Measurements from ENCODE around the gene NT5C3B. TPM values are rescaled to one million over a fixed set of nuclear protein-coding genes. Genes with fewer than 3 reads are reported as not detected.

Gene NT5C3B
- polyA plus RNA-seq, 1 of the 3 experiments (the other 2 are of a cell fraction): 87.4 TPM

GRCh38 chr17:41792845-41793783 is 42.9 kb downstream of the NT5C3B start:
- 48% methylated on average over 20 of the region's 22 CpGs for WGBS (ENCODE audit: low lambda C conversion rate)
- Histone ChIP-seq H3K9me3 (no peaks in the 10 kb centered on the region), H3K4me1 (ENCODE audit: control insufficient read depth in 1 of 2, insufficient read depth in 2 of 2, low read depth in 1 of 2, low read length in 1 of 2) (peaks cover 11 to 12% of the 10 kb centered on the region in 2 experiments; a peak in 3 of 4 replicates), H3K4me3 (ENCODE audit: low read depth in 2 of 2, low read length in 1 of 2) (no peak overlapping the region), H2AFZ (ENCODE audit: low read depth) (peak overlapping the region; percentile 85), H3F3A (replicated peaks; ENCODE audit: insufficient read depth) (no peaks in the 10 kb centered on the region), H3K9ac (no peak overlapping the region), H3K27me3 (ENCODE audit: insufficient read depth) (no peaks in the 10 kb centered on the region), H3K27ac (ENCODE audit: low read depth in 2 of 2, low read length in 1 of 2) (no peak overlapping the region), H3K4me2 (peak overlapping the region; percentile 37), H3K9me2 (no peaks in the 10 kb centered on the region), H3K36me3 (replicated peaks in 1 of 2; ENCODE audit: control insufficient read depth in 1 of 2, insufficient read depth in 2 of 2, low read length in 1 of 2) (no peaks in the 10 kb centered on the region), H3K79me2 (ENCODE audit: insufficient read depth) (no peaks in the 10 kb centered on the region), H4K20me1 (ENCODE audit: insufficient read depth) (no peaks in the 10 kb centered on the region)
- TF ChIP-seq USF2 (IDR thresholded peaks at IDR 0.05; ENCODE audit: borderline replicate concordance, low read depth, low read length) (no peak), MXI1 (IDR thresholded peaks at IDR 0.05; ENCODE audit: low read depth, low read length) (no peak), RXRA (IDR thresholded peaks at IDR 0.05; ENCODE audit: borderline replicate concordance, low read depth) (no peak)
- peak; percentile 19 for DNase-seq
- POLR2A ChIA-PET: no interaction called here
- CTCF ChIA-PET: interaction anchor here (1.0 to 20.2 kb wide), 4 partner anchors 9 to 56 kb away, joined by 3 to 405 read pairs (median 10); partner anchors contain the start of genes HAP1 and P3H4

DNA sequence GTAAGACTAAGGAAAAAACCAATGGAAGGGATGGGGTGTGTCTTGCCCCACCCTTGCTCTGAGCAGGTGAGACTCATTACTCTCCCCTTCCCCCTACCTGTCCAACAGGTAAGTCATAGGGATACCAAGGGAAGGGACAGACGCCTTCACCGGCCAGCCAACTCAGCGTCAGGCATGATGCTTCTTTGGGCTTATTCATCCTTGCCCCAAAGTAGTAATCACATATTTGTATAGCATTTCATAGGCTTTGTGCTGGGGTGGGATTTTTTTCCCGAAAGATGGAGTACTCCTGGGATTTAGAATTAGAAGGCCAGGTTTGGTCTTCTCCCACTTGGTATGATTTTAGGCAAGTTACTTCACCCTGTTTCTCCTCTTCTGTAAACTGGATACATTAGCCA is 49.0 kb downstream of the NT5C3B start:
- Histone ChIP-seq H3K4me3 (ENCODE audit: low read depth in 2 of 2, low read length in 1 of 2) (no peak overlapping the region; a peak in 1 of 4 replicates), H3K36me3 (replicated peaks in 1 of 2; ENCODE audit: control insufficient read depth in 1 of 2, insufficient read depth in 2 of 2, low read length in 1 of 2) (no peaks in the 10 kb centered on the region), H3K79me2 (ENCODE audit: insufficient read depth) (no peaks in the 10 kb centered on the region), H2AFZ (ENCODE audit: low read depth) (no peak overlapping the region), H3K9me2 (no peaks in the 10 kb centered on the region), H3K4me2 (peak overlapping the region; percentile 25; the same call in 1 of the 2 replicates), H3K9me3 (no peaks in the 10 kb centered on the region), H3K27ac (ENCODE audit: low read depth in 2 of 2, low read length in 1 of 2) (no peak overlapping the region), H3K27me3 (ENCODE audit: insufficient read depth) (no peaks in the 10 kb centered on the region), H3K4me1 (ENCODE audit: control insufficient read depth in 1 of 2, insufficient read depth in 2 of 2, low read depth in 1 of 2, low read length in 1 of 2) (peaks cover 10 to 30% of the 10 kb centered on the region in 2 experiments; a peak in 2 of 4 replicates), H3K9ac (no peak overlapping the region), H4K20me1 (ENCODE audit: insufficient read depth) (no peaks in the 10 kb centered on the region), H3F3A (replicated peaks; ENCODE audit: insufficient read depth) (peaks cover 4% of the 10 kb centered on the region)
- DNase-seq: no peak
- WGBS (ENCODE audit: low lambda C conversion rate): 29% methylated on average over 4 of the region's 4 CpGs
- ChIA-PET CTCF (interaction anchor here (0.7 to 4.4 kb wide), 27 partner anchors 9 to 186 kb away, joined by 3 to 45 read pairs (median 6); partner anchors contain the start of genes FKBP10, GAST and P3H4), POLR2A (interaction anchor here (0.6 to 1.9 kb wide), 10 partner anchors 9 to 99 kb away, joined by 3 to 10 read pairs (median 4); partner anchors contain the start of gene HAP1)
- TF ChIP-seq, protein P1, sequence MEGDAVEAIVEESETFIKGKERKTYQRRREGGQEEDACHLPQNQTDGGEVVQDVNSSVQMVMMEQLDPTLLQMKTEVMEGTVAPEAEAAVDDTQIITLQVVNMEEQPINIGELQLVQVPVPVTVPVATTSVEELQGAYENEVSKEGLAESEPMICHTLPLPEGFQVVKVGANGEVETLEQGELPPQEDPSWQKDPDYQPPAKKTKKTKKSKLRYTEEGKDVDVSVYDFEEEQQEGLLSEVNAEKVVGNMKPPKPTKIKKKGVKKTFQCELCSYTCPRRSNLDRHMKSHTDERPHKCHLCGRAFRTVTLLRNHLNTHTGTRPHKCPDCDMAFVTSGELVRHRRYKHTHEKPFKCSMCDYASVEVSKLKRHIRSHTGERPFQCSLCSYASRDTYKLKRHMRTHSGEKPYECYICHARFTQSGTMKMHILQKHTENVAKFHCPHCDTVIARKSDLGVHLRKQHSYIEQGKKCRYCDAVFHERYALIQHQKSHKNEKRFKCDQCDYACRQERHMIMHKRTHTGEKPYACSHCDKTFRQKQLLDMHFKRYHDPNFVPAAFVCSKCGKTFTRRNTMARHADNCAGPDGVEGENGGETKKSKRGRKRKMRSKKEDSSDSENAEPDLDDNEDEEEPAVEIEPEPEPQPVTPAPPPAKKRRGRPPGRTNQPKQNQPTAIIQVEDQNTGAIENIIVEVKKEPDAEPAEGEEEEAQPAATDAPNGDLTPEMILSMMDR (IDR thresholded peaks at IDR 0.05): no peak
- TF ChIP-seq, protein P2, sequence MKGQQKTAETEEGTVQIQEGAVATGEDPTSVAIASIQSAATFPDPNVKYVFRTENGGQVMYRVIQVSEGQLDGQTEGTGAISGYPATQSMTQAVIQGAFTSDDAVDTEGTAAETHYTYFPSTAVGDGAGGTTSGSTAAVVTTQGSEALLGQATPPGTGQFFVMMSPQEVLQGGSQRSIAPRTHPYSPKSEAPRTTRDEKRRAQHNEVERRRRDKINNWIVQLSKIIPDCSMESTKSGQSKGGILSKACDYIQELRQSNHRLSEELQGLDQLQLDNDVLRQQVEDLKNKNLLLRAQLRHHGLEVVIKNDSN (IDR thresholded peaks at IDR 0.05; ENCODE audit: borderline replicate concordance, low read depth): no peak
- TF ChIP-seq REST (IDR thresholded peaks at IDR 0.05; ENCODE audit: low read depth, low read length): no peak
- no peak for TF ChIP-seq POLR2AphosphoS5 (IDR thresholded peaks at IDR 0.05; ENCODE audit: low read depth, low read length)
- no peak for TF ChIP-seq TCF12 (IDR thresholded peaks at IDR 0.05)
- TF ChIP-seq MEF2A (IDR thresholded peaks at IDR 0.05; ENCODE audit: borderline replicate concordance, low read depth): no peak
- no peak for TF ChIP-seq RXRA (IDR thresholded peaks at IDR 0.05; ENCODE audit: borderline replicate concordance, low read depth)
- TF ChIP-seq TAF1 (IDR thresholded peaks at IDR 0.05; ENCODE audit: borderline replicate concordance, low read depth, low read length): no peak
- no peak for TF ChIP-seq JUND (IDR thresholded peaks at IDR 0.05)
- TF ChIP-seq TEAD4 (IDR thresholded peaks at IDR 0.05; ENCODE audit: borderline replicate concordance, insufficient read depth): no peak
- no peak for TF ChIP-seq ZBTB33 (IDR thresholded peaks at IDR 0.05; ENCODE audit: borderline replicate concordance, low read depth)
- no peak for TF ChIP-seq RFX5 (IDR thresholded peaks at IDR 0.05; ENCODE audit: low read length)
- TF ChIP-seq FOXM1 (IDR thresholded peaks at IDR 0.05; ENCODE audit: low read depth): no peak

All from SK-N-SH (cell line).